Measurements from ENCODE around the gene SMG6. TPM values are rescaled to one million over a fixed set of nuclear protein-coding genes. Genes with fewer than 3 reads are reported as not detected.
A peak's percentile ranks its signal among the peaks of the same experiment; 100 is the strongest.

Gene SMG6
- total RNA-seq, 1 experiment from 2014 or later: 25.6 TPM

- no peak for TF ChIP-seq ZNF671 (CRISPR knock-in tag; IDR thresholded peaks at IDR 0.05)
- no peak for TF ChIP-seq NFE2L1 (CRISPR knock-in tag; IDR thresholded peaks at IDR 0.05)
- no peak for TF ChIP-seq STAT6 (CRISPR knock-in tag; conservative IDR thresholded peaks at IDR 0.05; ENCODE audit: low read depth)
- no peak for TF ChIP-seq NR2C2 (CRISPR knock-in tag; IDR thresholded peaks at IDR 0.05)
- no peak for TF ChIP-seq SOX15 (CRISPR knock-in tag; IDR thresholded peaks at IDR 0.05)
- TF ChIP-seq JAZF1 (CRISPR knock-in tag; IDR thresholded peaks at IDR 0.05): no peak
- TF ChIP-seq, protein P1, sequence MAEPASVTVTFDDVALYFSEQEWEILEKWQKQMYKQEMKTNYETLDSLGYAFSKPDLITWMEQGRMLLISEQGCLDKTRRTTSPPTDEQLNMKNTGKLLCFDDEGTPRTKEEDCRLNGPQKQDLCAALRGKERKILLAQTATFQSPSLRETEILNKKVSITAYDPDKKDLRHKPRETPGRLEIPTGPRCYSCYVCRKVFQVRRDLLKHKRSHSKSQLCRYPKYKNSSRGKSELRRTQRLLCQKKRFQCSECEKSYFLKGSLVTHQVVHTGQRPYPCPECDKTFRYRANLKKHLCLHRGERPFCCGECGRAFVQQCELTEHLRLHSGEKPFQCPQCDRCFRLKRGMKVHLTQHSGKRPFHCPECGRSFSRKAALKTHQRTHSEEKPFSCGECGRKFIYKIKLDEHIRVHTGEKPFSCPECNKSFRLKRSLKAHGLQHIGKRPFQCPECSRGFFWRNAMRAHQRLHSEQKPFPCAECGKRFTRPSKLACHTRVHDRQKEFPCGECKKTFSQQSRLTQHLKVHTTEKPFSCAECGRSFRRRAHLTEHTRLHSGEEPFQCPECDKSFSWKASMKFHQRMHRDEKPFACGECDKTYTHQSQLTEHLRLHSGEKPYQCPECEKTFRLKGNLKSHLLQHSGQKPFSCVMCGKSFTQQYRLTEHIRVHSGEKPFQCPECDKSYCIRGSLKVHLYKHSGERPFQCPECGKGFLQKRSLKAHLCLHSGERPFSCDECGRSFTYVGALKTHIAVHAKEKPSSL (CRISPR knock-in tag; conservative IDR thresholded peaks at IDR 0.05): no peak
- TF ChIP-seq TP53 (CRISPR knock-in tag; IDR thresholded peaks at IDR 0.05): no peak
- TF ChIP-seq, protein P2, sequence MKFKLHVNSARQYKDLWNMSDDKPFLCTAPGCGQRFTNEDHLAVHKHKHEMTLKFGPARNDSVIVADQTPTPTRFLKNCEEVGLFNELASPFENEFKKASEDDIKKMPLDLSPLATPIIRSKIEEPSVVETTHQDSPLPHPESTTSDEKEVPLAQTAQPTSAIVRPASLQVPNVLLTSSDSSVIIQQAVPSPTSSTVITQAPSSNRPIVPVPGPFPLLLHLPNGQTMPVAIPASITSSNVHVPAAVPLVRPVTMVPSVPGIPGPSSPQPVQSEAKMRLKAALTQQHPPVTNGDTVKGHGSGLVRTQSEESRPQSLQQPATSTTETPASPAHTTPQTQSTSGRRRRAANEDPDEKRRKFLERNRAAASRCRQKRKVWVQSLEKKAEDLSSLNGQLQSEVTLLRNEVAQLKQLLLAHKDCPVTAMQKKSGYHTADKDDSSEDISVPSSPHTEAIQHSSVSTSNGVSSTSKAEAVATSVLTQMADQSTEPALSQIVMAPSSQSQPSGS (CRISPR knock-in tag; IDR thresholded peaks at IDR 0.05; ENCODE audit: borderline replicate concordance, low read depth): no peak
- no peak for TF ChIP-seq IRF1 (CRISPR knock-in tag; IDR thresholded peaks at IDR 0.05)
- TF ChIP-seq, protein P3, sequence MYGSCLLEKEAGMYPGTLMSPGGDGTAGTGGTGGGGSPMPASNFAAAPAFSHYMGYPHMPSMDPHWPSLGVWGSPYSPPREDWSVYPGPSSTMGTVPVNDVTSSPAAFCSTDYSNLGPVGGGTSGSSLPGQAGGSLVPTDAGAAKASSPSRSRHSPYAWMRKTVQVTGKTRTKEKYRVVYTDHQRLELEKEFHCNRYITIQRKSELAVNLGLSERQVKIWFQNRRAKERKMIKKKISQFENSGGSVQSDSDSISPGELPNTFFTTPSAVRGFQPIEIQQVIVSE (CRISPR knock-in tag; IDR thresholded peaks at IDR 0.05; ENCODE audit: borderline replicate concordance): no peak
- TF ChIP-seq, protein P4, sequence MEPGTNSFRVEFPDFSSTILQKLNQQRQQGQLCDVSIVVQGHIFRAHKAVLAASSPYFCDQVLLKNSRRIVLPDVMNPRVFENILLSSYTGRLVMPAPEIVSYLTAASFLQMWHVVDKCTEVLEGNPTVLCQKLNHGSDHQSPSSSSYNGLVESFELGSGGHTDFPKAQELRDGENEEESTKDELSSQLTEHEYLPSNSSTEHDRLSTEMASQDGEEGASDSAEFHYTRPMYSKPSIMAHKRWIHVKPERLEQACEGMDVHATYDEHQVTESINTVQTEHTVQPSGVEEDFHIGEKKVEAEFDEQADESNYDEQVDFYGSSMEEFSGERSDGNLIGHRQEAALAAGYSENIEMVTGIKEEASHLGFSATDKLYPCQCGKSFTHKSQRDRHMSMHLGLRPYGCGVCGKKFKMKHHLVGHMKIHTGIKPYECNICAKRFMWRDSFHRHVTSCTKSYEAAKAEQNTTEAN (CRISPR knock-in tag; IDR thresholded peaks at IDR 0.05): no peak
- no peak for TF ChIP-seq EMX1 (CRISPR knock-in tag; IDR thresholded peaks at IDR 0.05)
- TF ChIP-seq, protein P5, sequence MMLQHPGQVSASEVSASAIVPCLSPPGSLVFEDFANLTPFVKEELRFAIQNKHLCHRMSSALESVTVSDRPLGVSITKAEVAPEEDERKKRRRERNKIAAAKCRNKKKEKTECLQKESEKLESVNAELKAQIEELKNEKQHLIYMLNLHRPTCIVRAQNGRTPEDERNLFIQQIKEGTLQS (CRISPR knock-in tag; conservative IDR thresholded peaks at IDR 0.05): no peak
- TF ChIP-seq SP1 (CRISPR knock-in tag; conservative IDR thresholded peaks at IDR 0.05): no peak
- no peak for TF ChIP-seq SMAD3 (CRISPR knock-in tag; IDR thresholded peaks at IDR 0.05; ENCODE audit: borderline replicate concordance)
- TF ChIP-seq NR1H2 (CRISPR knock-in tag; IDR thresholded peaks at IDR 0.05): no peak
- TF ChIP-seq RELA (CRISPR knock-in tag; IDR thresholded peaks at IDR 0.05; ENCODE audit: borderline replicate concordance): no peak
- TF ChIP-seq IRF2 (CRISPR knock-in tag; IDR thresholded peaks at IDR 0.05; ENCODE audit: borderline replicate concordance, low read depth): no peak
- no peak for TF ChIP-seq FOXP1 (CRISPR knock-in tag; IDR thresholded peaks at IDR 0.05; ENCODE audit: borderline replicate concordance)
- POLR2A ChIA-PET: interaction anchor here (1.3 kb wide), 1 partner anchor 91 kb away, joined by 3 read pairs; no protein-coding TSS in a partner anchor
- H3K9me3 Mint-ChIP-seq: no peaks in the 10 kb centered on the region
- no peak overlapping the region for H3K27ac Mint-ChIP-seq
- peaks cover 94% of the 10 kb centered on the region for H3K27me3 Mint-ChIP-seq (ENCODE audit: low read depth)
- DNase-seq (ENCODE audit: low spot score): no peak
- peaks cover 3% of the 10 kb centered on the region; the same call in 1 of the 2 replicates for H3K4me1 Mint-ChIP-seq
- H3K36me3 Mint-ChIP-seq: peaks cover 3% of the 10 kb centered on the region; the same call in 1 of the 2 replicates
- ATAC-seq: peak; percentile 3; the same call in 1 of the 2 replicates
- CTCF ChIA-PET: interaction anchor here (0.6 to 6.3 kb wide), 14 partner anchors 10 to 308 kb away, joined by 3 to 47 read pairs (median 4); no protein-coding TSS in a partner anchor
- H3K4me3 Mint-ChIP-seq: peak overlapping the region; percentile 33
These were observed 280.3 kb downstream of the SMG6 start for GRCh38 chr17:2023256-2023655.

Measured in WTC11 (cell line).